ENCODE measurements around the gene UQCRC1. TPM values are rescaled to one million over a fixed set of nuclear protein-coding genes. Genes with fewer than 3 reads are reported as not detected.
A peak's percentile ranks its signal among the peaks of the same experiment; 100 is the strongest.

UQCRC1 gene
- total and polyA plus RNA-seq, 7 donors, result 199 to 828 (median 241) TPM

DNA sequence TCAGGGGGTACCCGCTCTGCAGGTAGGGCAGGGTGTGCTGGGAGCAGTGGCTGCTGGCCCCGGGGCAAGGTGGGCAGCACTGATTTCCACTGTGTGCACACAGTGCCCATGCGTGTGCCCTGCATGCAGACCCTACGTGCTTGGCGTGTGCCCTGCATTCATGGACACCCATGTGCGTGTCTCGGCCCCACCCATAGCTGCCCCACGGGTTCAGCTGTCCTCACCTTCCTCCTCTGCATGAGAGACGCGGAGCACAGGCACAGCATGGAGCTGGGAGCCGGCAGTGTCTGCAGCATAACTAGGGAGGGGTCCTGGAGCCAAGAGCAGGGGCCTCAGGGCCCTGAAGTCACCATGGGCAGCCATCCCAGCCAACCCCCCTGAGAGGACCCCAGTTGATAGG lies 44.3 kb downstream of the UQCRC1 start:
- WGBS, 2 donors, result 88 to 90% methylated on average over 11 of the region's 11 CpGs
- peaks cover 0 to 17% (median 14%) of the 10 kb centered on the region in 4 donors for H3K4me1 ChIP-seq

GRCh38 chr3:48564667-48565066 lies 44.8 kb downstream of the UQCRC1 start:
- Histone ChIP-seq H3K27ac (no peak overlapping the region), H3K36me3 (no peaks in the 10 kb centered on the region), H3K4me1 (peaks cover 0 to 22% (median 19%) of the 10 kb centered on the region in 4 donors), H3K4me3 (no peak overlapping the region), H3K9me3 (no peaks in the 10 kb centered on the region), H3K27me3 (no peaks in the 10 kb centered on the region)
- DNase-seq, result no peak
- intact Hi-C loops (cut with DNase I), result no loop called here
- WGBS, 2 donors, result 89 to 92% methylated on average over 11 of the region's 11 CpGs
- TF ChIP-seq POLR2A (IDR thresholded peaks at IDR 0.05) (no peak), POLR2AphosphoS5 (IDR thresholded peaks at IDR 0.05) (no peak), EP300 (IDR thresholded peaks at IDR 0.05) (no peak)
- TF ChIP-seq, protein P1, sequence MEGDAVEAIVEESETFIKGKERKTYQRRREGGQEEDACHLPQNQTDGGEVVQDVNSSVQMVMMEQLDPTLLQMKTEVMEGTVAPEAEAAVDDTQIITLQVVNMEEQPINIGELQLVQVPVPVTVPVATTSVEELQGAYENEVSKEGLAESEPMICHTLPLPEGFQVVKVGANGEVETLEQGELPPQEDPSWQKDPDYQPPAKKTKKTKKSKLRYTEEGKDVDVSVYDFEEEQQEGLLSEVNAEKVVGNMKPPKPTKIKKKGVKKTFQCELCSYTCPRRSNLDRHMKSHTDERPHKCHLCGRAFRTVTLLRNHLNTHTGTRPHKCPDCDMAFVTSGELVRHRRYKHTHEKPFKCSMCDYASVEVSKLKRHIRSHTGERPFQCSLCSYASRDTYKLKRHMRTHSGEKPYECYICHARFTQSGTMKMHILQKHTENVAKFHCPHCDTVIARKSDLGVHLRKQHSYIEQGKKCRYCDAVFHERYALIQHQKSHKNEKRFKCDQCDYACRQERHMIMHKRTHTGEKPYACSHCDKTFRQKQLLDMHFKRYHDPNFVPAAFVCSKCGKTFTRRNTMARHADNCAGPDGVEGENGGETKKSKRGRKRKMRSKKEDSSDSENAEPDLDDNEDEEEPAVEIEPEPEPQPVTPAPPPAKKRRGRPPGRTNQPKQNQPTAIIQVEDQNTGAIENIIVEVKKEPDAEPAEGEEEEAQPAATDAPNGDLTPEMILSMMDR (IDR thresholded peaks at IDR 0.05), result no peak

More for the DNA sequence above, 44.3 kb downstream of the UQCRC1 start:
- DNase-seq, result no peak
- no peak overlapping the region for H3K4me3 ChIP-seq
- TF ChIP-seq, protein P1 (IDR thresholded peaks at IDR 0.05), result no peak
- TF ChIP-seq POLR2AphosphoS5 (IDR thresholded peaks at IDR 0.05), result no peak
- no peak for TF ChIP-seq POLR2A (IDR thresholded peaks at IDR 0.05)
- TF ChIP-seq EP300 (IDR thresholded peaks at IDR 0.05), result no peak
- H3K27ac ChIP-seq, result no peak overlapping the region
- no peaks in the 10 kb centered on the region for H3K9me3 ChIP-seq
- intact Hi-C loops (cut with DNase I), result no loop called here
- no peaks in the 10 kb centered on the region for H3K27me3 ChIP-seq
- H3K36me3 ChIP-seq, result no peaks in the 10 kb centered on the region

DNA sequence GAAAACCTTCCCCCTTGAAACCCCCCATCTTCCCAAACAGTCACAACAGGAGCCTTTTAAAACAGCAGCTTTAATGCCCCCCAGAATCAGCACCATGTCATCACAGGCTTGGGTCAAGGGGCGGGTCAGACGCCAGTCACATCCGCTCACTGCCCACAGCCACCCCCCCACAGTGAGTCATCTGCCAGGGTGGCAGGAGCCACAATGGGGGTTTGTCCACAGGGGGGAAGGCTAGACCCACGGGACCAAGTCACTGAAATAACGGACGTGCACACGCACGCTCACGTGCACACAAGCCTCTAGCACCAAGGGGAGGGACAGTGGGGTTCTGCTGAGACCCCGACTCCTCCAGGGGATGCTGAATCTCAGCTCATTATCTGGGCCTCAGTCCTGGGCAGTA lies 45.4 kb downstream of the UQCRC1 start:
- Histone ChIP-seq H3K4me3 (no peak overlapping the region), H3K9me3 (no peaks in the 10 kb centered on the region), H3K4me1 (peaks cover 0 to 27% (median 22%) of the 10 kb centered on the region in 4 donors), H3K27ac (no peak overlapping the region), H3K36me3 (no peaks in the 10 kb centered on the region), H3K27me3 (no peaks in the 10 kb centered on the region)
- peak; percentile 76 for DNase-seq
- intact Hi-C loops (cut with DNase I), result no loop called here
- TF ChIP-seq EP300 (IDR thresholded peaks at IDR 0.05), result no peak
- TF ChIP-seq, protein P1 (IDR thresholded peaks at IDR 0.05), result no peak
- TF ChIP-seq POLR2AphosphoS5 (IDR thresholded peaks at IDR 0.05), result no peak
- TF ChIP-seq POLR2A (IDR thresholded peaks at IDR 0.05), result no peak
- WGBS, 2 donors, result 77 to 79% methylated on average over 10 of the region's 10 CpGs

GRCh38 chr3:48563382-48563918 lies 46.0 kb downstream of the UQCRC1 start, which contains the start of gene UCN2:
Gene UCN2 (minus strand): TSS chr3:48563781. CDS start chr3:48563124, 657 bp downstream.
- 64 to 78% methylated on average over 6 of the region's 6 CpGs for WGBS, 2 donors
- TF ChIP-seq, protein P1 (IDR thresholded peaks at IDR 0.05), result no peak
- TF ChIP-seq EP300 (IDR thresholded peaks at IDR 0.05) (no peak), POLR2AphosphoS5 (IDR thresholded peaks at IDR 0.05) (no peak), POLR2A (IDR thresholded peaks at IDR 0.05) (no peak)
- intact Hi-C loops (cut with DNase I), result no loop called here
- no peaks in the 10 kb centered on the region for H3K27me3 ChIP-seq
- H3K9me3 ChIP-seq, result no peaks in the 10 kb centered on the region
- peaks cover 0 to 29% (median 24%) of the 10 kb centered on the region in 4 donors for H3K4me1 ChIP-seq
- H3K4me3 ChIP-seq, result no peak within 1 kb of the TSS
- H3K36me3 ChIP-seq, result no peaks in the 10 kb centered on the region
- no peak for DNase-seq
- H3K27ac ChIP-seq, result peak within 1 kb of the TSS in 1 of 4 donors; percentile 18

Data from sigmoid colon (tissue), 7 donors.